WTC11 (cell line): Measurements from ENCODE around the gene MMAB. TPM values are rescaled to one million over a fixed set of nuclear protein-coding genes. Genes with fewer than 3 reads are reported as not detected.

ENCODE experiments used
- ATAC-seq: fragments of 200-7000 bp; cut with Tn5 transposase; 2 replicates; pipeline ENCODE4 v1.10.0; 2021; ENCODE audit warnings: mild to moderate bottlenecking, moderate library complexity
- CTCF ChIA-PET: fragments of 300-600 bp; sonication (Branson Sonifier 250); formaldehyde crosslinking; loops from one replicate; lab custom pipeline; 2021; ENCODE audit warnings: antibody characterized with exemption; lab: Charles Lee
- POLR2A ChIA-PET: fragments of 350-600 bp; sonication (Branson Sonifier 250); formaldehyde crosslinking; loops from one replicate; lab custom pipeline; 2021; ENCODE audit warnings: antibody characterized with exemption; lab: Charles Lee
- DNase-seq: peaks from one replicate; pipeline ENCODE4 v3.0.0; 2021; ENCODE audit warnings: low spot score
- H3K27ac Mint-ChIP-seq: 2 replicates; pipeline ENCODE4 v1.8.0; 2021; ENCODE audit warnings: mixed read lengths
- H3K27me3 Mint-ChIP-seq: 2 replicates; pipeline ENCODE4 v1.8.0; 2021; ENCODE audit warnings: low read depth, mild to moderate bottlenecking, moderate library complexity, mixed read lengths
- H3K36me3 Mint-ChIP-seq: 2 replicates; pipeline ENCODE4 v1.8.0; 2021; ENCODE audit warnings: mixed read lengths
- H3K4me1 Mint-ChIP-seq: 2 replicates; pipeline ENCODE4 v1.8.0; 2022; ENCODE audit warnings: mixed read lengths
- H3K4me3 Mint-ChIP-seq: 2 replicates; pipeline ENCODE4 v1.8.0; 2021; ENCODE audit warnings: mild to moderate bottlenecking, moderate library complexity, mixed read lengths
- H3K9me3 Mint-ChIP-seq: 2 replicates; pipeline ENCODE4 v1.8.0; 2021; ENCODE audit warnings: mixed read lengths
- ATF6 ChIP-seq: sonication (generic); formaldehyde crosslinking; IDR thresholded peaks from 2 replicates; pipeline ENCODE4 v1.8.1; 2023; ENCODE audit warnings: mild to moderate bottlenecking, missing genetic modification reagents
- FOXJ3 ChIP-seq: sonication (generic); formaldehyde crosslinking; IDR thresholded peaks from 2 replicates; pipeline ENCODE4 v1.9.0; 2021; ENCODE audit warnings: missing genetic modification reagents, mild to moderate bottlenecking, borderline replicate concordance
- MAX ChIP-seq: sonication (generic); formaldehyde crosslinking; IDR thresholded peaks from 2 replicates; pipeline ENCODE4 v1.8.0; 2022; ENCODE audit warnings: mild to moderate bottlenecking, missing genetic modification reagents
- MXD4 ChIP-seq: fragments of 250-450 bp; sonication (Bioruptor Pico); IDR thresholded peaks from 2 replicates; pipeline ENCODE4 v1.8.0; 2021; ENCODE audit warnings: mild to moderate bottlenecking, moderate library complexity, borderline replicate concordance
- NFYB ChIP-seq: sonication (generic); formaldehyde crosslinking; conservative IDR thresholded peaks from 2 replicates; pipeline ENCODE4 v1.8.0; 2022; ENCODE audit warnings: low read depth, missing genetic modification reagents
- NR2C2 ChIP-seq: sonication (generic); formaldehyde crosslinking; IDR thresholded peaks from 2 replicates; pipeline ENCODE4 v1.8.0; 2022; ENCODE audit warnings: mild to moderate bottlenecking, missing genetic modification reagents
- RELA ChIP-seq: sonication (generic); formaldehyde crosslinking; IDR thresholded peaks from 2 replicates; pipeline ENCODE4 v1.8.1; 2022; ENCODE audit warnings: missing genetic modification reagents, mild to moderate bottlenecking, borderline replicate concordance
- SMAD3 ChIP-seq: sonication (generic); formaldehyde crosslinking; IDR thresholded peaks from 2 replicates; pipeline ENCODE4 v1.8.0; 2022; ENCODE audit warnings: missing genetic modification reagents, mild to moderate bottlenecking, borderline replicate concordance
- ZMAT4 ChIP-seq: fragments of 250-450 bp; sonication (Bioruptor Pico); IDR thresholded peaks from 2 replicates; pipeline ENCODE4 v1.9.0; 2021; ENCODE audit warnings: mild to moderate bottlenecking
- ZNF219 ChIP-seq: sonication (generic); formaldehyde crosslinking; IDR thresholded peaks from 2 replicates; pipeline ENCODE4 v1.8.0; 2023; ENCODE audit warnings: missing genetic modification reagents, mild to moderate bottlenecking, borderline replicate concordance
- ZNF416 ChIP-seq: fragments of 250-450 bp; sonication (Bioruptor Pico); IDR thresholded peaks from 2 replicates; pipeline ENCODE4 v1.9.0; 2021; ENCODE audit warnings: mild to moderate bottlenecking, inconsistent platforms
- ZNF423 ChIP-seq: fragments of 250-450 bp; sonication (Bioruptor Pico); IDR thresholded peaks from 2 replicates; pipeline ENCODE4 v2.1.2; 2022; ENCODE audit warnings: mild to moderate bottlenecking, moderate library complexity
- ZNF532 ChIP-seq: fragments of 250-450 bp; sonication (Bioruptor Pico); IDR thresholded peaks from 2 replicates; pipeline ENCODE4 v1.9.0; 2021; ENCODE audit warnings: mild to moderate bottlenecking, borderline replicate concordance
- total RNA-seq: library from RNA; stranded (reverse); gene quantifications from 3 replicates; pipeline ENCODE4 v1.2.3, GENCODE V29; 2021
- TF ChIP-seq, protein P1 (sequence below): sonication (generic); formaldehyde crosslinking; IDR thresholded peaks from 2 replicates; pipeline ENCODE4 v1.8.1; 2023; ENCODE audit warnings: mild to moderate bottlenecking, missing genetic modification reagents, moderate library complexity
- TF ChIP-seq, protein P2 (sequence below): sonication (generic); formaldehyde crosslinking; IDR thresholded peaks from 2 replicates; pipeline ENCODE4 v1.8.1; 2022; ENCODE audit warnings: missing genetic modification reagents, borderline replicate concordance
- TF ChIP-seq, protein P3 (sequence below): fragments of 250-450 bp; sonication (Bioruptor Pico); conservative IDR thresholded peaks from 2 replicates; pipeline ENCODE4 v1.9.0; 2021; ENCODE audit warnings: mild to moderate bottlenecking
- TF ChIP-seq, protein P4 (sequence below): fragments of 250-450 bp; sonication (Bioruptor Pico); IDR thresholded peaks from 2 replicates; pipeline ENCODE4 v2.1.2; 2022; ENCODE audit warnings: mild to moderate bottlenecking, moderate library complexity

MMAB gene
- total RNA-seq, 1 experiment from 2014 or later = 22.0 TPM

DNA sequence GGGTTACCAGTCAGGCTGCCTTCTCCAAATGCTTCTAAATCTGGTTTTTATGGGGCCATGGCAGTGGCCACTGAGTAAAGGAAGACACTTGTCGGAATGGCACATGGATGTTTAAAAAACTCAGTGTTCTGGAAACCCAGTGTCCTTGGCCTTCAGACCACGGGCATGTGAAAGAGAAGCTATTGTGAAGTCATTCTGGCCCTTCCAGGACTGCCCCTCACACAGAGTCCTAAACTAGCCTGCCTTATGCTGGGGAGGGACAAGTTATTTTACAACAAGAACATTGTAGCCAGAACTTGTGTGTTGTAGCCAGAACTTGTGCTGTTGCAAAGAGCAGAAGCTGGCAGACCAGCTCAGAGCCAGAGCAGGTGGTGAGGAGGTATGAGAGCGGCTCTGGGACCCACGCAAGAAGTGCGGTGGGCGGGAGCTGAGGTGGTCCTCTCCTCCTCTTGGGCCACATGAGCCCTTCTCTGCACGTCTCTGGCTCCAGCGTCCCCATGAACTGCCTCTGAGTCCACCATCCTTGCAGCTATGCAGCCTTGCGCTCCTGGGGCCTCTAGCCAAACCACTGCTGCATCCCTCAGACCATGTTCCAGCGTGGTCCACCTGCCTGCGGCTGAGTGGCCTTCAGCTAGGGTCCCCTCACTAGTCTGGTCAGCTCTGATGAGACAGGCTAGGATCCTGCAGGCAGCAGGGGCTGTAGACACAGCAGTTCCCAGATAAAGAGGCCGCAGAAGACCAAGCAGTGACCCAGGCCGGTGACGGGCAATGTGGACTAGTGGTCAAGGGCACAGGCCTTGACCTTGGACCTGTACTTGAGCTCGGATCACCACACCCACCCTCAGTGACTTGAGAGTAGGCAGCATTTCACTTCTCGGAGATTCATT lies 32.5 kb downstream of the MMAB start (continued):
- TF ChIP-seq, protein P1, sequence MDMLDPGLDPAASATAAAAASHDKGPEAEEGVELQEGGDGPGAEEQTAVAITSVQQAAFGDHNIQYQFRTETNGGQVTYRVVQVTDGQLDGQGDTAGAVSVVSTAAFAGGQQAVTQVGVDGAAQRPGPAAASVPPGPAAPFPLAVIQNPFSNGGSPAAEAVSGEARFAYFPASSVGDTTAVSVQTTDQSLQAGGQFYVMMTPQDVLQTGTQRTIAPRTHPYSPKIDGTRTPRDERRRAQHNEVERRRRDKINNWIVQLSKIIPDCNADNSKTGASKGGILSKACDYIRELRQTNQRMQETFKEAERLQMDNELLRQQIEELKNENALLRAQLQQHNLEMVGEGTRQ (CRISPR knock-in tag) = no peak
- TF ChIP-seq, all 79 proteins: peak for 0

DNA sequence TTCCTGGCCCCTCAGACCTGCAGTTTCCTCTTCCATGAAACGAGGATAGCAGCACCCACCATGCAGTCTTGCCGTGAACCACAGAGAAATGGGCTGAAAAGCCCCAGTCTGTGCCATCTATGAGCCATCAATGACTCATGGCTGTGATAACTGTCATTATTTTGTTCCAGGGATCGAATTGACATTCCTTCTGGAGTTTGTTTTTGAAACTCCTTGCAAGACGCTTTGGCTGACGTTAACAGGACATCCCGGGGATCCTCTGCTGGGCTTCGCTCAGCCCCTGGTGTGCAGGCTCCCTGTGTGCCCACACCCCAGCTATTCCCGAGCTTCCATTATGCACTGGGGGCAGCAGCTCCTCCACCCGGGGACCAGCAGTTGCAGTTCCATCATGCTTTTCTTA lies 33.8 kb downstream of the MMAB start:
- TF ChIP-seq, protein P2, sequence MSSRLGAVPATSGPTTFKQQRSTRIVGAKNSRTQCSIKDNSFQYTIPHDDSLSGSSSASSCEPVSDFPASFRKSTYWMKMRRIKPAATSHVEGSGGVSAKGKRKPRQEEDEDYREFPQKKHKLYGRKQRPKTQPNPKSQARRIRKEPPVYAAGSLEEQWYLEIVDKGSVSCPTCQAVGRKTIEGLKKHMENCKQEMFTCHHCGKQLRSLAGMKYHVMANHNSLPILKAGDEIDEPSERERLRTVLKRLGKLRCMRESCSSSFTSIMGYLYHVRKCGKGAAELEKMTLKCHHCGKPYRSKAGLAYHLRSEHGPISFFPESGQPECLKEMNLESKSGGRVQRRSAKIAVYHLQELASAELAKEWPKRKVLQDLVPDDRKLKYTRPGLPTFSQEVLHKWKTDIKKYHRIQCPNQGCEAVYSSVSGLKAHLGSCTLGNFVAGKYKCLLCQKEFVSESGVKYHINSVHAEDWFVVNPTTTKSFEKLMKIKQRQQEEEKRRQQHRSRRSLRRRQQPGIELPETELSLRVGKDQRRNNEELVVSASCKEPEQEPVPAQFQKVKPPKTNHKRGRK (CRISPR knock-in tag) = no peak
- TF ChIP-seq, protein P3, sequence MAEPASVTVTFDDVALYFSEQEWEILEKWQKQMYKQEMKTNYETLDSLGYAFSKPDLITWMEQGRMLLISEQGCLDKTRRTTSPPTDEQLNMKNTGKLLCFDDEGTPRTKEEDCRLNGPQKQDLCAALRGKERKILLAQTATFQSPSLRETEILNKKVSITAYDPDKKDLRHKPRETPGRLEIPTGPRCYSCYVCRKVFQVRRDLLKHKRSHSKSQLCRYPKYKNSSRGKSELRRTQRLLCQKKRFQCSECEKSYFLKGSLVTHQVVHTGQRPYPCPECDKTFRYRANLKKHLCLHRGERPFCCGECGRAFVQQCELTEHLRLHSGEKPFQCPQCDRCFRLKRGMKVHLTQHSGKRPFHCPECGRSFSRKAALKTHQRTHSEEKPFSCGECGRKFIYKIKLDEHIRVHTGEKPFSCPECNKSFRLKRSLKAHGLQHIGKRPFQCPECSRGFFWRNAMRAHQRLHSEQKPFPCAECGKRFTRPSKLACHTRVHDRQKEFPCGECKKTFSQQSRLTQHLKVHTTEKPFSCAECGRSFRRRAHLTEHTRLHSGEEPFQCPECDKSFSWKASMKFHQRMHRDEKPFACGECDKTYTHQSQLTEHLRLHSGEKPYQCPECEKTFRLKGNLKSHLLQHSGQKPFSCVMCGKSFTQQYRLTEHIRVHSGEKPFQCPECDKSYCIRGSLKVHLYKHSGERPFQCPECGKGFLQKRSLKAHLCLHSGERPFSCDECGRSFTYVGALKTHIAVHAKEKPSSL (CRISPR knock-in tag) = no peak
- TF ChIP-seq NR2C2 (CRISPR knock-in tag) (no peak), ZNF532 (CRISPR knock-in tag) (no peak), ATF6 (CRISPR knock-in tag) (no peak), SMAD3 (CRISPR knock-in tag) (no peak), ZNF423 (no peak), RELA (CRISPR knock-in tag) (no peak), ZMAT4 (CRISPR knock-in tag) (no peak), NFYB (no peak), ZNF416 (no peak), ZNF219 (CRISPR knock-in tag) (no peak), FOXJ3 (CRISPR knock-in tag) (no peak), MXD4 (CRISPR knock-in tag) (no peak), MAX (CRISPR knock-in tag) (no peak)
- TF ChIP-seq, protein P4, sequence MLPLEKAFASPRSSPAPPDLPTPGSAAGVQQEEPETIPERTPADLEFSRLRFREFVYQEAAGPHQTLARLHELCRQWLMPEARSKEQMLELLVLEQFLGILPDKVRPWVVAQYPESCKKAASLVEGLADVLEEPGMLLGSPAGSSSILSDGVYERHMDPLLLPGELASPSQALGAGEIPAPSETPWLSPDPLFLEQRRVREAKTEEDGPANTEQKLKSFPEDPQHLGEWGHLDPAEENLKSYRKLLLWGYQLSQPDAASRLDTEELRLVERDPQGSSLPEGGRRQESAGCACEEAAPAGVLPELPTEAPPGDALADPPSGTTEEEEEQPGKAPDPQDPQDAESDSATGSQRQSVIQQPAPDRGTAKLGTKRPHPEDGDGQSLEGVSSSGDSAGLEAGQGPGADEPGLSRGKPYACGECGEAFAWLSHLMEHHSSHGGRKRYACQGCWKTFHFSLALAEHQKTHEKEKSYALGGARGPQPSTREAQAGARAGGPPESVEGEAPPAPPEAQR = no peak
- TF ChIP-seq, all 79 proteins: peak for 0
- CTCF ChIA-PET = interaction anchor here (1.1 to 1.4 kb wide), 3 partner anchors 107 to 236 kb away, joined by 3 read pairs; no protein-coding TSS in a partner anchor
- Mint-ChIP-seq H3K4me1 (no peaks in the 10 kb centered on the region), H3K36me3 (no peaks in the 10 kb centered on the region), H3K27ac (no peak overlapping the region), H3K9me3 (no peaks in the 10 kb centered on the region), H3K27me3 (no peaks in the 10 kb centered on the region), H3K4me3 (no peak overlapping the region)
- no peak for DNase-seq
- ATAC-seq = no peak
- POLR2A ChIA-PET = no interaction called here
